K562 (cell line): ENCODE measurements around the gene RREB1. TPM values are rescaled to one million over a fixed set of nuclear protein-coding genes. Genes with fewer than 3 reads are reported as not detected.

Experiments used
- COPS2 ChIP-seq: fragments of 450-650 bp; conservative IDR thresholded peaks from 2 replicates; pipeline ENCODE4 v1.6.1; 2016; ENCODE audit warnings: mild to moderate bottlenecking, moderate library complexity
- KDM2B ChIP-seq: fragments of 250-450 bp; sonication (Bioruptor Pico); IDR thresholded peaks from 2 replicates; pipeline ENCODE4 v1.8.0; 2021; ENCODE audit warnings: mild to moderate bottlenecking, moderate library complexity
- LARP7 ChIP-seq: fragments of 450-650 bp; IDR thresholded peaks from 2 replicates; pipeline ENCODE4 v1.6.1; 2016
- MCM3 ChIP-seq: fragments of 450-650 bp; IDR thresholded peaks from 2 replicates; pipeline ENCODE4 v1.6.1; 2016
- MEF2A ChIP-seq: IDR thresholded peaks from 2 replicates; pipeline ENCODE4 v1.6.1; 2011; ENCODE audit warnings: low read depth, mild to moderate bottlenecking, low read length, moderate library complexity; ENCODE audit not compliant: control insufficient read depth
- TCFL5 ChIP-seq: fragments of 250-450 bp; sonication (Bioruptor Pico); conservative IDR thresholded peaks from 2 replicates; pipeline ENCODE4 v1.6.1; 2021; ENCODE audit warnings: mild to moderate bottlenecking, moderate library complexity, matching md5 sums
- ZC3H11A ChIP-seq: IDR thresholded peaks from 2 replicates; pipeline ENCODE4 v1.6.1; 2012; ENCODE audit warnings: low read depth, low read length, improper control_type of control experiment
- ZNF778 ChIP-seq: fragments of 450-650 bp; formaldehyde crosslinking; IDR thresholded peaks from 2 replicates; pipeline ENCODE4 v1.4.0; 2020; ENCODE audit warnings: mild to moderate bottlenecking, moderate library complexity
- polyA plus RNA-seq, 8 experiments: library from polyadenylated mRNA; depleted of rRNA in 4 of 8; stranded (reverse) in 5 of 8; unstranded in 3 of 8; fragments of >200 nt; fragmentation: Nextera tagmentation in 2 of 8; fragmentation: Illumina TruSeq in 1 of 8; extraction: Ambion mirVana in 2 of 8; extraction: Trizol in 1 of 8; gene quantifications; 2 replicates each; pipeline versions ENCODE4 v1.2.1 to v1.2.3, GENCODE V29; 2011 to 2014; ENCODE audit warnings: inconsistent platforms in 1 of 8, missing spikeins in 1 of 8
- total RNA-seq, 7 experiments: library from RNA; depleted of rRNA in 6 of 7; stranded (reverse); fragments of >200 nt in 6 of 7; fragmentation: Illumina TruSeq in 2 of 7; extraction: Trizol in 2 of 7; gene quantifications; 2 replicates each; pipeline versions ENCODE4 v1.2.1 to v1.2.3, GENCODE V29; 2011 to 2021; ENCODE audit warnings: low replicate concordance in 1 of 7
- TF ChIP-seq, protein P1 (sequence below): sonication (generic); formaldehyde crosslinking; IDR thresholded peaks from 2 replicates; pipeline ENCODE4 v1.8.0; 2023; ENCODE audit warnings: mild to moderate bottlenecking, missing genetic modification reagents
- TF ChIP-seq, protein P2 (sequence below): fragments of 250-450 bp; sonication (Bioruptor Pico); IDR thresholded peaks from 2 replicates; pipeline ENCODE4 v1.8.0; 2021; ENCODE audit warnings: borderline replicate concordance, mild to moderate bottlenecking, moderate library complexity; ENCODE audit not compliant: poor library complexity, severe bottlenecking
- TF ChIP-seq, protein P3 (sequence below): fragments of 450-650 bp; IDR thresholded peaks from 2 replicates; pipeline ENCODE4 v1.6.1; 2016; ENCODE audit warnings: mild to moderate bottlenecking, moderate library complexity

Gene RREB1
- total and polyA plus RNA-seq, 9 of the 15 experiments (the other 6 are each of a cell fraction or from before 2014, with no cell fraction given) = 3.3 to 64.2 (median 19.3) TPM

- TF ChIP-seq, protein P1, sequence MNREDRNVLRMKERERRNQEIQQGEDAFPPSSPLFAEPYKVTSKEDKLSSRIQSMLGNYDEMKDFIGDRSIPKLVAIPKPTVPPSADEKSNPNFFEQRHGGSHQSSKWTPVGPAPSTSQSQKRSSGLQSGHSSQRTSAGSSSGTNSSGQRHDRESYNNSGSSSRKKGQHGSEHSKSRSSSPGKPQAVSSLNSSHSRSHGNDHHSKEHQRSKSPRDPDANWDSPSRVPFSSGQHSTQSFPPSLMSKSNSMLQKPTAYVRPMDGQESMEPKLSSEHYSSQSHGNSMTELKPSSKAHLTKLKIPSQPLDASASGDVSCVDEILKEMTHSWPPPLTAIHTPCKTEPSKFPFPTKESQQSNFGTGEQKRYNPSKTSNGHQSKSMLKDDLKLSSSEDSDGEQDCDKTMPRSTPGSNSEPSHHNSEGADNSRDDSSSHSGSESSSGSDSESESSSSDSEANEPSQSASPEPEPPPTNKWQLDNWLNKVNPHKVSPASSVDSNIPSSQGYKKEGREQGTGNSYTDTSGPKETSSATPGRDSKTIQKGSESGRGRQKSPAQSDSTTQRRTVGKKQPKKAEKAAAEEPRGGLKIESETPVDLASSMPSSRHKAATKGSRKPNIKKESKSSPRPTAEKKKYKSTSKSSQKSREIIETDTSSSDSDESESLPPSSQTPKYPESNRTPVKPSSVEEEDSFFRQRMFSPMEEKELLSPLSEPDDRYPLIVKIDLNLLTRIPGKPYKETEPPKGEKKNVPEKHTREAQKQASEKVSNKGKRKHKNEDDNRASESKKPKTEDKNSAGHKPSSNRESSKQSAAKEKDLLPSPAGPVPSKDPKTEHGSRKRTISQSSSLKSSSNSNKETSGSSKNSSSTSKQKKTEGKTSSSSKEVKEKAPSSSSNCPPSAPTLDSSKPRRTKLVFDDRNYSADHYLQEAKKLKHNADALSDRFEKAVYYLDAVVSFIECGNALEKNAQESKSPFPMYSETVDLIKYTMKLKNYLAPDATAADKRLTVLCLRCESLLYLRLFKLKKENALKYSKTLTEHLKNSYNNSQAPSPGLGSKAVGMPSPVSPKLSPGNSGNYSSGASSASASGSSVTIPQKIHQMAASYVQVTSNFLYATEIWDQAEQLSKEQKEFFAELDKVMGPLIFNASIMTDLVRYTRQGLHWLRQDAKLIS = peak; percentile 89
- no peak for TF ChIP-seq KDM2B (CRISPR knock-in tag)
- TF ChIP-seq COPS2 = no peak
- TF ChIP-seq, protein P2, sequence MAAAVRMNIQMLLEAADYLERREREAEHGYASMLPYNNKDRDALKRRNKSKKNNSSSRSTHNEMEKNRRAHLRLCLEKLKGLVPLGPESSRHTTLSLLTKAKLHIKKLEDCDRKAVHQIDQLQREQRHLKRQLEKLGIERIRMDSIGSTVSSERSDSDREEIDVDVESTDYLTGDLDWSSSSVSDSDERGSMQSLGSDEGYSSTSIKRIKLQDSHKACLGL = peak; percentile 40
- TF ChIP-seq ZNF778 = no peak
- TF ChIP-seq TCFL5 (CRISPR knock-in tag) = peak; percentile 78; the same call in 1 of the 2 replicates
- TF ChIP-seq ZC3H11A = no peak
- TF ChIP-seq MCM3 = no peak
- no peak for TF ChIP-seq LARP7
- TF ChIP-seq, protein P3, sequence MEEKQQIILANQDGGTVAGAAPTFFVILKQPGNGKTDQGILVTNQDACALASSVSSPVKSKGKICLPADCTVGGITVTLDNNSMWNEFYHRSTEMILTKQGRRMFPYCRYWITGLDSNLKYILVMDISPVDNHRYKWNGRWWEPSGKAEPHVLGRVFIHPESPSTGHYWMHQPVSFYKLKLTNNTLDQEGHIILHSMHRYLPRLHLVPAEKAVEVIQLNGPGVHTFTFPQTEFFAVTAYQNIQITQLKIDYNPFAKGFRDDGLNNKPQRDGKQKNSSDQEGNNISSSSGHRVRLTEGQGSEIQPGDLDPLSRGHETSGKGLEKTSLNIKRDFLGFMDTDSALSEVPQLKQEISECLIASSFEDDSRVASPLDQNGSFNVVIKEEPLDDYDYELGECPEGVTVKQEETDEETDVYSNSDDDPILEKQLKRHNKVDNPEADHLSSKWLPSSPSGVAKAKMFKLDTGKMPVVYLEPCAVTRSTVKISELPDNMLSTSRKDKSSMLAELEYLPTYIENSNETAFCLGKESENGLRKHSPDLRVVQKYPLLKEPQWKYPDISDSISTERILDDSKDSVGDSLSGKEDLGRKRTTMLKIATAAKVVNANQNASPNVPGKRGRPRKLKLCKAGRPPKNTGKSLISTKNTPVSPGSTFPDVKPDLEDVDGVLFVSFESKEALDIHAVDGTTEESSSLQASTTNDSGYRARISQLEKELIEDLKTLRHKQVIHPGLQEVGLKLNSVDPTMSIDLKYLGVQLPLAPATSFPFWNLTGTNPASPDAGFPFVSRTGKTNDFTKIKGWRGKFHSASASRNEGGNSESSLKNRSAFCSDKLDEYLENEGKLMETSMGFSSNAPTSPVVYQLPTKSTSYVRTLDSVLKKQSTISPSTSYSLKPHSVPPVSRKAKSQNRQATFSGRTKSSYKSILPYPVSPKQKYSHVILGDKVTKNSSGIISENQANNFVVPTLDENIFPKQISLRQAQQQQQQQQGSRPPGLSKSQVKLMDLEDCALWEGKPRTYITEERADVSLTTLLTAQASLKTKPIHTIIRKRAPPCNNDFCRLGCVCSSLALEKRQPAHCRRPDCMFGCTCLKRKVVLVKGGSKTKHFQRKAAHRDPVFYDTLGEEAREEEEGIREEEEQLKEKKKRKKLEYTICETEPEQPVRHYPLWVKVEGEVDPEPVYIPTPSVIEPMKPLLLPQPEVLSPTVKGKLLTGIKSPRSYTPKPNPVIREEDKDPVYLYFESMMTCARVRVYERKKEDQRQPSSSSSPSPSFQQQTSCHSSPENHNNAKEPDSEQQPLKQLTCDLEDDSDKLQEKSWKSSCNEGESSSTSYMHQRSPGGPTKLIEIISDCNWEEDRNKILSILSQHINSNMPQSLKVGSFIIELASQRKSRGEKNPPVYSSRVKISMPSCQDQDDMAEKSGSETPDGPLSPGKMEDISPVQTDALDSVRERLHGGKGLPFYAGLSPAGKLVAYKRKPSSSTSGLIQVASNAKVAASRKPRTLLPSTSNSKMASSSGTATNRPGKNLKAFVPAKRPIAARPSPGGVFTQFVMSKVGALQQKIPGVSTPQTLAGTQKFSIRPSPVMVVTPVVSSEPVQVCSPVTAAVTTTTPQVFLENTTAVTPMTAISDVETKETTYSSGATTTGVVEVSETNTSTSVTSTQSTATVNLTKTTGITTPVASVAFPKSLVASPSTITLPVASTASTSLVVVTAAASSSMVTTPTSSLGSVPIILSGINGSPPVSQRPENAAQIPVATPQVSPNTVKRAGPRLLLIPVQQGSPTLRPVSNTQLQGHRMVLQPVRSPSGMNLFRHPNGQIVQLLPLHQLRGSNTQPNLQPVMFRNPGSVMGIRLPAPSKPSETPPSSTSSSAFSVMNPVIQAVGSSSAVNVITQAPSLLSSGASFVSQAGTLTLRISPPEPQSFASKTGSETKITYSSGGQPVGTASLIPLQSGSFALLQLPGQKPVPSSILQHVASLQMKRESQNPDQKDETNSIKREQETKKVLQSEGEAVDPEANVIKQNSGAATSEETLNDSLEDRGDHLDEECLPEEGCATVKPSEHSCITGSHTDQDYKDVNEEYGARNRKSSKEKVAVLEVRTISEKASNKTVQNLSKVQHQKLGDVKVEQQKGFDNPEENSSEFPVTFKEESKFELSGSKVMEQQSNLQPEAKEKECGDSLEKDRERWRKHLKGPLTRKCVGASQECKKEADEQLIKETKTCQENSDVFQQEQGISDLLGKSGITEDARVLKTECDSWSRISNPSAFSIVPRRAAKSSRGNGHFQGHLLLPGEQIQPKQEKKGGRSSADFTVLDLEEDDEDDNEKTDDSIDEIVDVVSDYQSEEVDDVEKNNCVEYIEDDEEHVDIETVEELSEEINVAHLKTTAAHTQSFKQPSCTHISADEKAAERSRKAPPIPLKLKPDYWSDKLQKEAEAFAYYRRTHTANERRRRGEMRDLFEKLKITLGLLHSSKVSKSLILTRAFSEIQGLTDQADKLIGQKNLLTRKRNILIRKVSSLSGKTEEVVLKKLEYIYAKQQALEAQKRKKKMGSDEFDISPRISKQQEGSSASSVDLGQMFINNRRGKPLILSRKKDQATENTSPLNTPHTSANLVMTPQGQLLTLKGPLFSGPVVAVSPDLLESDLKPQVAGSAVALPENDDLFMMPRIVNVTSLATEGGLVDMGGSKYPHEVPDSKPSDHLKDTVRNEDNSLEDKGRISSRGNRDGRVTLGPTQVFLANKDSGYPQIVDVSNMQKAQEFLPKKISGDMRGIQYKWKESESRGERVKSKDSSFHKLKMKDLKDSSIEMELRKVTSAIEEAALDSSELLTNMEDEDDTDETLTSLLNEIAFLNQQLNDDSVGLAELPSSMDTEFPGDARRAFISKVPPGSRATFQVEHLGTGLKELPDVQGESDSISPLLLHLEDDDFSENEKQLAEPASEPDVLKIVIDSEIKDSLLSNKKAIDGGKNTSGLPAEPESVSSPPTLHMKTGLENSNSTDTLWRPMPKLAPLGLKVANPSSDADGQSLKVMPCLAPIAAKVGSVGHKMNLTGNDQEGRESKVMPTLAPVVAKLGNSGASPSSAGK = peak; percentile 94
- TF ChIP-seq MEF2A = no peak
Measured at GRCh38 chr6:7165002-7165889, 57.5 kb downstream of the RREB1 start (continued).
